Glomerular endothelial cell (primary cell): Measurements from ENCODE around the gene IZUMO1. TPM values are rescaled to one million over a fixed set of nuclear protein-coding genes. Genes with fewer than 3 reads are reported as not detected.
"Not testable (repeated sequence)": the region's sequence is repeated elsewhere in the genome, so short reads cannot be mapped to it uniquely, and the experiment has no call there.

ENCODE experiments used
- DNase-seq: peaks from one replicate; pipeline ENCODE4 v3.0.0-alpha.2; 2011; ENCODE audit warnings: low read depth, low spot score; ENCODE audit errors: extremely low read depth
- total RNA-seq: library from RNA; depleted of rRNA; stranded (reverse); fragments of >200 nt; gene quantifications from 2 replicates; pipeline ENCODE4 v1.2.3, GENCODE V29; 2015

Gene IZUMO1
- total RNA-seq, 1 donor from 2014 or later: not detected

DNA sequence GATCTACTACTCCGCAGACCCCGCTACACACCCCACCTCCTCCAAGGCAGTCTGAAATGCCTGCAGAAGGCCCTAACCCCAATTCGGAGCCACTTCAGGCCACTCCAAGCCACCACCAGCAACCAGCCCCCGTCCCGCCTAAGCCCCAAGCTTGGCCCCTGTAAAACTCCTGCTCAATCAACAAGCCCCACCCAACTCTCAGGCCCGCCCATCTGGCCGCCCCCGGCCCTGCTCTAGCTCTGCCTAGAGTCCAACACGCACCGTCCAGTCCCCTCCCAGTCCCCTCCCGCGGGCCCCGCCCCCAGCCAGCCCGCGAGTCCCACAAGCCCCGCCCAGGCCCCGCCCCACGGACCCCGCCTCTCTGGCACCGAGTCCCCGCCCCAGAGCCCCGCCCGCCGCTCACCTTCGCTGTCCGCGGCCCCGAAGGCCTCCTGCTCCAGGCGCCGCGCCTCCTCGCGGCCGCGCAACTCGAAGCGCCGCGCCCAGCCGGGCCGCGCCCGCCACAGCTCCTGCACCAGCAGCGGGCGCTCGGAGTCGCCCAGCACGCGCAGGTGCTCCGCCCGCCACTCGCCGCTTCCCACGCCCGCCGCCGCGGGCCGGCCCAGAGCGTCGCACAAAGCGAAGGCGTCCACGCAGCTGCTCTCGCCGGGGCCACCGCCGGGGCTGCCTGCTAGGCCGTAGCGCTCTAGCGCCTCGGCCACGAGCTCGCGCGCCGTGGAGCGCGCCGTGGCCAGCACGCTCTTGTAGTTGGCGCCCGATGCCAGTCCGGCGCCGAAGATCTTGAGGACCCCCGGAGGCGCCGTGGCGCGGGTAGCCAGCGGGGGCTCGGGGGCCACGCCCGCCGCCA, 7.9 kb downstream of the IZUMO1 start:
- no peak for DNase-seq

DNA sequence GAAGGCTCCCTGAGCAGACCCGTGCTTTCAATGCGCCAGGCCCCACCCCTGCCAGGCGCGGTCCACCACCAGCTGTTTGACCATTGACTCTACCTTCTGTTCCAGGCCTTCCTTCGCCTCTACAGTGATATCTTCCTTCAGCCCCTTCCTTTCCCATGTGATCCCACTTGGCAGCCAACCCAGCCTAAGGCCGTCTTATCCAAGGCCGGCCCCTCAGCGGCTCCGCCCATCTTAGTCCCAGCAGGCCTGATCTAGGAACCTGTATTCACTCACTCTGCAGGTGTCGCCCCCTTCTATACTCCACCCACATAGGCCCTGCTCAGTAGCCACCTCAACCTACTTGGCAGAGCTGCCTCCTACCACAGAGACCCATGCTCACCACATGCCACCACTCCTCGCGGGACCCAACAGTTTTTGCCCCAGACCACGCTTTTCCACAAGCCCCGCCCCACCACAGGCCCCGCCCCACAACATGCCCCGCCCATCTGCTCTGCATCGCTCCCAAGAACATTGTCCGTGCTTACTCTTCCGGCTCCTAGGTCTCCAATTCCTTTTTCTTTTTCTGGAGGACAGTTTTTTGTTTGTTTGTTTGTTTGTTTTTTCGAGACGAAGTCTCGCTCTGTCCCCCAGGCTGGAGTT, 9.2 kb downstream of the IZUMO1 start:
- DNase-seq: no peak

DNA sequence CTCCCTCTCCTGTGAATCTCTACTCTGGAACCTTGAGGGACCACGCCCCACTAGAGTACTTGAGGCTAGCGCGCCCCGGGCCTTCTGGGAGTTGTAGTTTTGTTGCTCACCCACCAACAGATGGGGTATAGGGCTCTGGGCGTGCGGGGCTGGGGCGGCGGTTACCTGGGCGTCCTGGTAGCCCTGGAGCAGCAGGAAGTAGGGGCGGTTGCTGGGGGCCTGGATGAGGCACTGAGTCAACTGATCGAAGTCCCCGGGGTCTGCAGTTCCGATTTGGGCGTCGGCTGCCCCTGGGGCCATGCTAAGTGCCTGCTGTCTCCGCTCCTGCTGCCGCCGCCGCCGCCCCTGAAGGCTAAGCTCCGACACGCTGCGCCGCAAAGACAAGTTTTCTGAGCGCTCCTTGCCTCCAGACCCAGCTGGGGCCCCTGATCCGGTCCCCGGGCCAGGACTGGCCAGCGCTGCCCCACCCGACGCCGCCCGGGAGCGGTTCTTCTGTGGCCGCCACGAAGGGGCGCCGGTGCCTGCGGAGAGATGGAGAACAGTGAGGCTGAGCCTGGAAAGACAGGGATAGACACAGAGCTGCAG, 11.6 kb downstream of the IZUMO1 start:
- DNase-seq: no peak

DNA sequence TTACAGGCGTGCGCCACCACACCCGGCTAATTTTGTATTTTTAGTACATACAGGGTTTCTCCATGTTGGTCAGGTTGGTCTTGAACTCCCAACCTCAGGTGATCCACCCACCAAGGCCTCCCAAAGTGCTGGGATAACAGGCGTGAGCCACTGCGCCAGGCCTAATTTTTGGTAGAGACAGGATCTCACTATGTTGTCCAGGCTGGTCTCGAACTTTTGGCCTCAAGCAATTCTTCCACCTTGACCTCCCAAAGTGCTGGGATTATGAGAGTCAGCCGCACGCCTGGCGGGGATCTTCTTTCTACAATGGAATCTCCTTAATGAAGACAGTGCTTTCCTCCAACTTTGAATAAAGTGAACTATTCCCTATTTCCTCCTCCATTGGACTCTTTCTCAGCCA, 12.1 kb downstream of the IZUMO1 start:
- DNase-seq: no peak

DNA sequence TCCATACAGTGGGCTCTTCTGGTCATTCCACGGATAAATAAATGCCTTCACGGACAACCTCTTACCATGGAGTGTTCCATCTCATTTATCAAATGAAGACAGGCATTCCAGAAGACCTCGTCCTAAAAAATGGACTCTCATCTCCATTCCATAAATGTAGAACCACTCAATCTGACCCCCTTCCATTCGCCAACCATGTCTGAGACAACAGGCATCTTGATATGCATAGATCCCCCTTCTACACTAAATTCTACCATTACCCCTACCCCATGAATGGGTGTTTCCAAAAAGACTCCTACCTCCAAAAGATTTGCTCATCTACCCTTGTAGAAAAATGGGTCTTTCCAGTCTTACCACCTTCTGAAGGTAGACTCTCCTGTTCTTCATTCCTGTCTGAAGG, 15.3 kb downstream of the IZUMO1 start:
- no peak for DNase-seq

DNA sequence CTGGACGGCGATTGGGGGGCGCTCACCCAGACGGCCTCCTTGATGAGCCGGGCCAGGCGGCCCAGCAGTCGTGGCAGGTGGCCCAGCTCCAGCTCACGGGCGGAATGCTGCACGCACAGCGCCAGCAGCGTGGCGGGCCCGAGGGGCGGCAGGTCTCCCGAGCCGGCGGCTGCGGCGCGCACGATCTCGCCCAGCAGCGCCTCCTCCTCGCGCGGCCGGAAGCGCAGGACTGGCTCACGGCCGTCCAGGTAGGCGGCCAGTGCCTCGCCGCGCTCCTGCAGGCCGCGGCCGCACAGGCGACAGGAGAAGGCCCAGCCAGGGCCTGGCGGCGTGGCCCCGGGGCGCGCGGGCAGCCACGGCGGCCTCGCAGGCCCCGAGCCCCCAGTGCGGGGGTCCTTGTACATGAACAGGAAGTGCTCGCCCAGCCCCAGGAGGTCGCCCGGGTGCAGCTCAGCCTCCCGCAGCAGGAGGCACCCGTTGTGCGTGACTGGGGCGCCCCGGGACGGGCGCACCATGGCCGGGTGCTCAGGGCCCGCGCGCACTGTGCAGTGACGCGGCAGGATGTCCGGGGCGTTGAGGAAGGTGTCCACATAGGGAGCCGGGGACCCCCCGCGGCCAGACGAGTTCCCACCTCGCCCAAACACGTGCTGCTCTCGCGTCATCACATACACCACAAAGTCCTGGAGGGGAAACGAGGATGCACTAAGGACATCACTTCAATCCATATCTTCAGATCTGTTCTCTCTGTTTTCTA, 17.6 kb downstream of the IZUMO1 start:
- DNase-seq: no peak

DNA sequence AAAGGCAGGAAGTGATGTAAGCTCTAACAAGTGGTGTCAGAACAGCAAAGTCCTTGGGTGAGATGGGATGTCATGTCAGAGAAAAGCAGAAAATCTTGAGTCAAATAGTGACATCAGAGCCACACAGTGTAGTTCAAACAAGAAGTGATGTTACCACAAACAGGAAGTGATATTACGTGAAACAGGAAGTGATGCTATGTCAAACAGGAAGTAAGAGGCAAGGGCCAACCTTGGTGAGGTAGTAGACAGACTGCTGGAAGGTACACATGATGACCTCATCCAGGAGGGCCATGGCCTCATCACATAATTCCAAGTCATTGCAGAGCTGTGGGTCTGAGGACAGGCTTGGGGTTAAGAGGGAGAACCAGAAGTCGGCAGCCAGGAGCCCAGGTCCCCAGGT, 20.2 kb downstream of the IZUMO1 start:
- DNase-seq: peak; percentile 56

DNA sequence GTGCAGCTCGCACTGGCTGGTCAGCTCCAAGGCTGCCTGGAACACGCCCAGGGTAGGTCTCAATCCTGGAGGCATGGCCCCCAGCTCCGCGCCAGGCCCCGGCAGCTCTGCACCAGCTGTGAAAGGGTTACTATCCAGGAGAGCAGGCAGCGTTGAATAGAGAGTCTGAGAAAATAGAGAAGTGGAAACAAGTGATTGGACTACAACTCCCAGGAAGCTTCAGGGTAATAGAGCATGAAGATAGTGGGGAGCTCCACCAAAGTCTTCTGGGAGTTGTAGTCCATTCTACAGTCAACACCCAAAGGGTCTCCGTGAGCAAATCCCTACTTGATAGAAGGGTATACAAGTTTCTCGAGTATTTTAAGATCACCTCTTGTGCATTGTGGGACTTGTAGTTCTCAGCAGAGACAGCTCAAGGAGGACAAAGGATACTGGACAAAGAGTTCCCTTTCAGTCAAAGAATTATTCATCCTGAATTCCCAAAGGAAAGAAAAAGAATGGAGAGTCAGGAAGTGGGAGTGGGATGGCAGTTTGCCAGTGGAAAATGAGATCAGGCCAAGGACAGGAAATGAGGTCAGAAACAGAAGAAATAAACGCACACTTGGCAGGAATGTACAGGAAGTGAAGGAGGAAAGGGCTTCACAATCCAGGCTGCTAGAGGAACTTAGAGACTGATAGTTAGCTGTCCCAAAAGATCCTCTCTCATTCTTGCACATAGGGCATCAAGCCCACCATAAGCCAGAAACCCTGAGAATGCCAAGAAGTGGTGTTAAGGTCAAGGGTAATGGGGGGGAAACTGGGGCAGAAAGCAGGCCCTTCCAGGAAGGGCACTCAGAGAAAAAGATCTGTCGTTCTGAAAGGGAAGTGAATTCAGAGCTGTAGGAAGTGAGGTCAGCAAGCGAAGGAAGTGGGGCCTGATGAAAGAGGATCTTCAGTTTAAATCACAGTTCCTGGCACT, 21.6 kb downstream of the IZUMO1 start:
- DNase-seq: peak; percentile 100

DNA sequence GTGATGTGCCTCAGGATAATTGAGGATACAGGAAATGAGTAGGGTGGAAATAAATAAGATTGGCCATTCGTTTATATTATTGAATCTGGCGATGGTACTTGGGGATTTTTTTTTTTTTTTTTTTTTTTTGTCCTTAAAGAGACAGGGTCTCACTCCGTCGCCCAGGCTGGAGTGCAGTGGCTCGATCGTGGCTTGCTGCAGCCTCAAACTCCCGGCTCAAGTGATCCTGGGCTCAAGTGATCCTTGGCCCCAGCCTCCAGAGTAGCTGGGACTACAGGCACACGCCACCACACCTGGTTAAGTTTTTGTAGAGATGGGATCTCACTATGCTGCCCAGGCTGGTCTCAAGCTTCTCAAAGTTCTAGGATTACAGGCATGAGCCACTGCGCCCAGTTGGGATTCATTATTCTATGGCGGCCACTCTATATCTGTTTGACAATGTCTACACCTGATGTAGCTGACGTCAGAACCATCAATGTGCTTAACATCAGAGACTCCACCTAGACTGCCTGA, 24.5 kb downstream of the IZUMO1 start:
- no peak for DNase-seq

DNA sequence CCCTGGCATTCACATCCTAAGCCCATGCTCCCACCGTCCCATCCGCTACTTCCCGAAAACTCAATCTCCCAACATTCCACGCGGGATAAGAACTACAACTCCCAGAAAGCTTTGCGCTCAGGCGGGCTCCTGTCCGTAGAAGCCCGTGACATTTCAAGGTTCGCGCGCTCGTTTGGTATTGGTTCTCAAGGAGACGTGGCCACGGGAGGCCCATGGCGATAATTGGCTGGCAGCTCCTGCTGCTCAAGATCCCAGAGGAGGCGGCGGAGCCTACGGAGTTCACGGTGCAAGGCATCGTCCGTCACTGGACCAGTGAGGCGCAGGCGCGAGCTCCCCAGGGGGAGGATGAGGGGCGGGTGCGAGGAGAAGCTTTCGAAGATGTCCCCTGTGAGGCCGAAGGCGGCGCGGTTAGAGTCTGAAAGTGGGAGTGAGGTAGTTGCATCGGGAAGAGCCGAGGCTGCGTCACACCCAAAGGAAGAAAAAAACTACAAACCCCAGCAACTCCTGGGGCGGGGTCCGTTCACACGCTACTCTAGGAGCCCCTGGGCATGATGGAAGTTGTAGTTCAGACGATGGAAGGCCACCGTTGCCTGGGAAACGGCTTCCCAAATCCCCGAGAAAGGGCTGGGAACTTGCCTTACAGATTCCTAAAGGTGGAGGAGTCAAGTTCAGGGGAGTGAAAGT, 26.0 kb downstream of the IZUMO1 start:
- DNase-seq: no peak

DNA sequence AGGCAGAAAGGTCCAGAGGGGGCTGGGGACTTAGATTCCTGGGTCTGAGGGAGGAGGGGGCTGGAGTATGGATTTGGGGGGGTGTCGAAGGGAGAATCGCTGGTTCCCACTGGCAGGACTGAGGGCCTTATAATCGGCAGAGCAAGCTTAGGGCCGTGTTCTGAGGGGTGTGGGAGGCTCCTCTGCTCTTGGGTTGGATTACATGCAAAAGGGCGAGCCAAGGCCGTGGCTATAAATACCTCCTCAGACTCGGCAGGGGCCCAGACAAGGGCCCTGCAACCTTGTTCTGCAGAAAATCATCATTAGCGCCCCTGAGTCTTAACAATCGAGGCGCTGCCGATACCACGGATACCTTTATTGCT, 26.5 kb downstream of the IZUMO1 start:
- no peak for DNase-seq

DNA sequence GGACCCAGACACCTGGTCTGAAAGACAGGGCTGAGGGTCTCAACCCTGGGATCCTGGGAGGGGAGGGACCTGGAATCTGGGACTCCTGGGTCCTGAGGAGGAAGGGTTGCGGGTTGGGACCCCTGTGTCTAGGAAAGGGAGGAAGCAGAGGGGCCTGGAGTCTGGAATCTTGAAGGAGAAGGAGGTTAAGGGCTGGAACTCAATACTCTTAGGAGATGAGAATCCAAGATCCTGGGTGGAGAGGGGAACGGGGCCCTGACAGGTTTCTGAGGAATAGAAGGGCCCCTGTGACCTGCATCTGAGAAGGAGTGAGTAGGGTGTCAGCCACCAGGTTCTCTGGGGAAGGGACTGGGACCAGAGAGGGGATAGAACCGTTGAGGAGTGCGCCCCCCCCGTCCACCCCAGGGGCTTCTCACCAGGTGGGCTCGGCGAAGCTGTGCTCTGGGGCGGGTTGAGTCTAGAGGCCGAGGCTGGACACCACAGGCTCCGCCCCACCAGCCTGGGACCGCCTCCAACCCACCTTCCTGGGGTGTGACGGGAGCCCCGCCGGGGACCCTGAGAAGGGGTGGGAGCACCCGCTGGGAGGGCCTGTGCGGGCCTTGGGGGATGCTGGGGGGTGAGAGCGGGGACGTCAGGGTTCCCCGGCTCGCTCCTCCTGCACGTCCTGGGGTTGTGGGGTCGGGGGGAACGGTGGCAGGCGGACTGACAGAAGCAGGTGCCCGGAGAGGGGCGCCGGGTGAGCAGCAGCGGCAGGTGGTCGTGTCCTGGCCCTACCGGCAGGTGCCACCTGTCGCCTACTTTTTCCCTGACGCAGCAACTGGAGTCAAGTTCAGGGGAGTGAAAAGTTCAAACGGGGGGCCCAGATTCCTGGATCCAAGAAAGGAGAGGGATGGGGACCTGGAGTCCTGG, 27.2 kb downstream of the IZUMO1 start, which contains the start of gene MAMSTR:
Gene MAMSTR, minus strand, starts transcription at position 463 of the 909 bp plus-strand sequence. CDS start 694 bp downstream, outside the sequence.
- no peak for DNase-seq

DNA sequence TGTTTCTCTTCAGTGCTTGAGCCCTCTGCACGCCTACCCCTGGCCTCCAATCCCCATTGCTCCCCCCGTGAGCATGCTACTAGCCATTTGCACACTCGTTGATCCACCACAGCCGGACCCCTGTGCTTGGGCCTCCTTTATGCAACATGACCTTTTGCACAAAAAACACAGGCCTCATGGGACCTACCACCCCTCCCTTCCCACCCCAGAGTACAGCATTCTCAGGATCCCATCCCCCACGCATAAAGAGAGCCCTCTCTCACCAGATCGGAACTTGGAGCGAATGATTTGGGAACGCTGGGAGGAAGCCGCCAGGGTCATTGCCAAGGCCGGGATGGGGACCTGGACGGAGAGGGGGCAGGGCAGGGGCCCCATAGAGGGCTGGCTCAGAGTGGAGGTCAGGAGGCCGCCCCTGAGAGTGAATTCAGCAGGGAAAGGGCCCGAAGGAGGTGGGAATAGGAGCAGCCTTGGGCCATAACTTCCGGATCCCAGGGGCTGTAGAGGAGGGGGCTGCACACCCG, 27.9 kb downstream of the IZUMO1 start:
- DNase-seq: no peak

DNA sequence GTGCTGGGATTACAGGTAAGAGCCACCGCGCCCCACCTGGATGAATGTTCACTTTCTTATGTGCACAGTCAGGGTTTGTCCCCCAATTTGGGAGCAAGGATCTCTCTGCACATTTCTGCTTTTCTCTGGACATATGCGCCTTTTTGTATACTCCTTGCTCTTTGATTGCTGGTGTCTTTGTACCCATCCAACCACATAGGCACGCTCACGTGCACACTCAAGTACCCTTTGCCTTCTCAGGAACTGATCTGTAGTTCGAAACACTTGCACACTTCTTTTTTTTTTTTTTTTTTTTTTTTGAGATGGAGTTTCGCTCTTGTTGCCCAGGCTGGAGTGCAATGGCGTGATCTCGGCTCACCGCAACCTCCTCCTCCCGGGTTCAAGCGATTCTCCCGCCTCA, 28.6 kb downstream of the IZUMO1 start:
- DNase-seq: not testable (repeated sequence)

DNA sequence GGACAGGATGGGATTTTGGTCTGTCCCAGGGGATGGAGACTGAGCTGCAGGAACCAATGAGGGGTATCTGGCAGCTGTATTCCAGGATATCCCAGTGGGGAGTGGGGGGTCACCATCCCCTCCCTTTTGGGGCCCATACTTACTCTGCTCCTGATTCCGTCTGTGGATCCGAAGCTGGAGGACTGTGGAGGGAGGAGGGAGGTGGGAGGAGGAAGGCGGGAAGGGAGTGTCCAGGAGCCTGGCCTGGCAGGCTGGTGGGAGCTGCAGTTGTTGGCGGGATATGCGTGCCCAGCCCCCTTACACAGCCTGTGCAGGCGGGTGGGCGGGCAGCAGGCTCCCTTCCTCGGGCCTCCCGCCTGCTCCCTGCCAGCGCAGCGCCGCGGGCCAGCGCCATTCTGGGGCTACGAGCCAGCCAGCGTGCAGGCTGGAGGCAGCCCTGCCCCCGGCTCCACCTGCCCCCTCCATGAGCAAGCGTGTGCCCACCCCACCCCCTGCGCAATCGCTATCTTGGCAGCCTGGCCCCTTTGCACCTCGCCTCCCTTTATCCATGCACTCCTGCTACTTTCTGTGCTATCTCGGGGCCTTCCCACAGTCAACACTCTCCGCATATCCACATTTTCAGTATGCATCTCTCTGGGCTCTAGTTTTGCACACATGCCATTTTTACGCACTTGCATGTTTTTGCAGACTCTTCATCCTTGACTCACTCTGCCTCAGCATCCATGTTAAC, 30.0 kb downstream of the IZUMO1 start:
- no peak for DNase-seq

DNA sequence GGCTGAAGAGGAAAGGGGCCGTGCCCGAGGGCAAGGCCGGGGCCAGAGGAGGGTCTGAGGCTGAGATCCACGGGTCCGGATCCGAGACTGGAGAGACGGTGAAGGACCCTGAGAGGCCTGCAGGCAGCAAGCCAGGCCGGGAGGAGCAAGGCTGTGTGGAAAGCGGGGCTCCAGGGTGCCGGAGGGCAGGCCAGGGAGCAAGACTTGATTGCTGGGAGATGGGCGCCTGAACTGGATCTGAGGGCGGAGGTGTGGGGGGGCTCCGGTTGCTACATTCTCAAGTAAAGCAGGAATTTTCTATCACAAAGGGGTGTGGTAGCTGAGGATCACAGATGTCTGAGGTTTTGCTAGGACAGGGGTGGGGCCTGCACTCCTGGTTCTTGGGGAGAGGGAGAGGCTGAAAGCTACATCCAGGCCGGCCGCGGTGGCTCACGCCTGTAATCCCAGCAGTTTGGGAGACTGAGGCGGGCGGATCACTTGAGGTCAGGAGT, 31.0 kb downstream of the IZUMO1 start:
- no peak for DNase-seq
